ENCODE data around the gene GRIK1.

The GRIK1 gene

DNA sequence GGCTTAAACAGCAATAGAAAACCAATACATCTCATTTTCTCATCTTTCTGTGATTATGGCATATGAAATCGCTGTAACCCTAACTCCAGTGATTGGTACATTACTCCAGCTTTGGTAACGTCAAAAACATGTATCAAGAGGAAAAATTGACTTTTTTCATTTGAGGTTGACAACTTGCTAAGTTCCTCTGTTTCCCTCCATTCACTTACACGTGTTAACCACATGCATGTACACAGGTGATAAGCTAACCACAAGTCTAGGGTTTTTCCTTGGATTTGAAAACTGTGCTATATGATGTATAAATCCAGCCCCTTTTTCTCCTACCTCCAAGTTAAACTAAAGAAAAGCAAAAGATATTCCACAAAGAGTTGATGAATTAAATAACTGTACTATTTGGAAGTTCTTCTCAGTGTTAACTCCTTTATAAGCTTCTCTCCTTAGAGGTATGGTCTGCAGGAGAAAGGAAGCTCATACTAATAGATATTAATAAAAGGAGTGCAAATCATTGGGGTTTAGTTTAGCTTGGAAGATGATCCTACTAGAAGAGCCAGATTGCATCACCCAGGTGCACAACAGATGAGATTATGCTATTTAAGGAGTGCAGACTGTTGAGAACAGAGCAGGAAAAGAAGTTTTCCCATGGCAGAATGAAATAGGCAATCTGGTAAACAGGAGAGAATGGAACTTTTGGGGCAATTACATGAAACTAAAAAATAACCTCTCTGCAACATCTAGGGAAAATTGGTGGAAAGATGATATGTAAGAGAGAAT lies 277.9 kb downstream of the GRIK1 start:
- DNase-seq = no peak

DNA sequence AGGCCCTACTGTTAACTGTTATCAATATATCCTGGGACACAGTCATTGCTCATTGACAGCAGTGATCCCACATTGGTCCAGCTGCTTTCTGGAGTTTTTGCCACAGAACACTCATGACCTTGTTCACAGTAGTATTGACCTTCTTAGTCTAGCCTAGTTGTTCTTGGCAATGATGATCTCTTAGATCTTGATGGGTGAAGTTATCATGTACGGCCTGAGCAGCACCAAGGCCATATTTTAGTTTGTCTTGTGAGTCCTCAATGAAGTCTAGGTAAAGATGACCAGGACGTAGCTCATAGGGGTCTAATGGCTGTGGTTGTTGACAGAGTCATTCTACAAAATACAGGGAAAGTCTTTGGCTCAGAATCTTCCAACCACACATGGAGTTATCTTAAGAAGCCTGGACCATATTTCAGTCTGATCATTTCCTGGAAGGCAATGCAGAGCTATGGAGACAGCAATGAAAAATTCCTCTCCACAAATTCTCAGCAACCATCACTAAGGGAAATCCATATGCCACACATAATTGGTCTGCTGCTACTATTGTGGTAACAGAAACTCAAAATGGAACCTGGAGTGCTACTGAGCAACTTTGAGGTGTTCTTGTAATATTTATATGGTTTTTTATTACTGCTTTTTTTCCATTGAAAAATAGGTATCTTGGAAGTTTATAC lies 279.6 kb downstream of the GRIK1 start:
- no peak for DNase-seq

GRCh38 chr21:29658934-29659203 lies 280.9 kb downstream of the GRIK1 start:
- no peak for DNase-seq

DNA sequence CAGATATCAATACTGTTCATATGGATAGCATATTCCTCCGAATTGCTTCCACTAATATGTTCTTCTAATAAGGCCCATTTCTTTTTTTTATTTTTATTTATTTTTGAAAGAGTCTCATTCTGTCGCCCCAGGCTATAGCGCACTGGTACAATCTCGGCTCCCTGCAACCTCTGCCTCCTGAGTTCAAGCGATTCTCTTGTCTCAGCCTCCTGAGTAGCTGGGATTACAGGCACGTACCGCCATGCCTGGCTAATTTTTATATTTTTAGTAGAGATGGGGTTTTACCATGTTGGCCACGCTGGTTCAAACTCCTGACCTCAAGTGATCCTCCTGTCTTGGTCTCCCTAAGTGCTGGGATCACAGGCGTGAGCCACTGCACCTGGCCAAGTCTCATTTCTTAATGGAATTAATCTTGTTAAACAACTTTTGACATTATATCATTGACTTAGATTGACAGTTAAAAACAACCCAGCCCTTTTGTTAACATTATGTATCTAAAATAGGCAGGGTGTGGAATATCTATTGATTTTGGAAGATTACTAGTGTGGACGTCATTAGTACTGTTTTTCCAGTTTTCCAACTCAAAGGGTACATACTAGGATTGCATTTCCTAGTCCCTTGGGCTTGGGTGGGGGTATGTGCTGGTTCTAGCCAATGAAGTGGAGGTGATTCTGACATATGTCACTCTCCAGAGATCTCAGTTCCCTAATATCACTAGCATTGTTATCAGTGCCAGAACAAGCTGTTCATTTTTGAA lies 281.4 kb downstream of the GRIK1 start:
- DNase-seq = no peak

DNA sequence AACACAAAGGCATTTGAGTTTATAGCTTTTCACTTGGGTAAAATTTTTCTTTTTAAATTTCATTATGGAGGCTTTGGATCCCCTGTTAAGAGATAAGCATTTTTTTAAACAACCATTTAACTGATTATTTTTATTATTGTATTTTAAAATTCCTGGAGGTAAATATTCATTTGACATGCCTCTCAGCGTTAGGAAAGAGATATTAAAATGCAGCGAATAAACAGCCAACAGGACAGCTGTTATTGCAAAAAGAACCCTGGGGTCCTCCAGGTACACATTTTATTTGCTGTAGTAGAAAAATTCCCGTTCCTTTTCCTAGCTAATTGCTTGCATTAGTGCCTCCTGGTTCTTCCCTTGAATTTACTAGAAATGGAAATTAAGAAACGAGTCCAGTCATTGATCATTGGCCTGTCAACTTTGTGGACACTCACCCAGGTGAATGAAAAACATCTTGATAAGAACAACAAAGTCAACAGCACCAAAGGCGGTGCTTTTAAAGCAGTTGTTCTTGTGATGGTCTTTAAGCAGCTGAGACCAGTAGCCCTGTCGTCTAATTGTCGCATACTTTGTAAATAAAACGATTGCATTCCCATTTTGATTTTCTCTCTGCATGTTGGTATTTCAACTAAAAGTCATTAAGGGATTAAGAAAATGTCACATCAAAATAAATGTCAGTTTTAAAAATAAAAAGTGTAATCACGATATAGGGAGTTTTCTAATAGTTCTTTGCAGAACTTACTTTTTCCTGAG lies 282.4 kb downstream of the GRIK1 start:
- no peak for DNase-seq

DNA sequence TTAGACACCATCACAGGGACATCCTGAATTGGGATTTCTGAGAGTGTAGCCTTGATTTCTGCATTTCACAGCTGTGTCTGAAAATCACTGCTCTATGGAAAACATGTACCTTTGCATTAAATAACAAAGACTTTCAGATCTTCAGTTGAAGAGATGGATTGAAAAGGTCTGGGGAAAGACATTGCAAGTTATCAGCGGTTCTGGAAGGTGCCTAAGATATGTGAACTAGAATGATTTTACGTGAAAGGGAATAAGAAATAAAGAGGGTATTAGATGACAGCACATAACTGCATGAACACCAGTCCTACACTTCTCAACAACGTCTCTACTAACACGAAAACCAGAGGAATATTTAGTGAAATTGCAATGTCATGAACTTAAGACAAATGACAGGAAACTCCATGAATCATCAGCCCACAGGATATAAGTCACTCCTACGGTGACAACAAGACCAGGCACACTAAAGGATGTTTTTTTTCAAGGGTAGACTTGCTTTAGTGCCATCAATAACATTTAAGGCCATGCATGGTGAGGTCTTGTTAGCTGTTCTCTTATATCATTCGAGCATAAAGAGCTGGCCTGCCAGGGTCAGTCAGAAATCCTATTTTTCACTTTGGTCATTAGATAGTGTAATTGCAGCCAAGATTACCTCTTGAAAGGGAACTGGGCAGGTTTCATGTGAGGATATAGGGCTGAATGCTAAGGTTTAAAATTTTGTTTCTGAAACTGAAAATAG lies 283.1 kb downstream of the GRIK1 start:
- no peak for DNase-seq

- DNase-seq = no peak
Observed at GRCh38 chr21:29655577-29655976, 284.2 kb downstream of the GRIK1 start.

DNA sequence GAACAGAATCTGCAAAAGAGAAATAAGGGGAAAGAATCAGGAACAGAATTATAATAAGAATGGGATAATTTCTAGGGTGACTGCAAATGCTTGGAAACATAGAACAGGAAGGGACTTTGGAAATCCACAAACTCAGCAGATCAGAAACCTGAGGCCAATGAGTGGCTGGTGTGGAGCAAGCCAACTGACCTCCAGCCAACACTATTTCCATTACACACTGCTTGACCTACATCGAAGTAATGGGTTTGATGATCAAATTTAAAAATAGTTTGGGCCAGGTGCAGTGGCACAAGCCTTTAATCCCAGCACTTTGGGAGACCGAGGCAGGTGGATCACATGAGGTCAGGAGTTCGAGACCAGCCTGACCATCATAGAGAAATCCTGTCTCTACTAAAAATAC lies 284.9 kb downstream of the GRIK1 start:
- DNase-seq = no peak

- no peak for DNase-seq
Observed at GRCh38 chr21:29654203-29654602, 285.6 kb downstream of the GRIK1 start.

DNA sequence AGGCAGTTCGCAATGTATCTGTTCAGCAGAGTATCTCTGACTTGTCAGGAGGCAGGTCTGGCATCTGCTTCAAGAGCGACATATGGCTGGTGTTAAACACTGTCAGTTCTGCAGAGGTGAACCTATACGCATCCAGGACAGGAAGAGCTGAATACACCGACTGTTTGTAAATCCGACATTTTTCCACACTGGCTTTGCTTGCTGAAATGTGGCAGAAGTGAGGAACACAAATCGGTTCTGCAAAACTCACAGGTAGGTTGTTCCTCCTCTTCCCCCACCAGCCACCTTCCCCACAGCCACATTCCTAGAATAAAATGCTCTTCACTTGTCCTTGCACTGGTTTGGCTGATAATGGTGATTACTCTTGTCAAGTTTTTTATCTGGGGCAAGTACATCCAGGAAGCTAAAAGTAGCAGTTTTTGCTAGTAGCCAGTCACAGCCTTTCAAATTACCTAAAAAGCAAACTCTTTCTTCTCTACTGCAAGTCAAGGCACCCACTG lies 289.2 kb downstream of the GRIK1 start:
- DNase-seq = no peak

DNA sequence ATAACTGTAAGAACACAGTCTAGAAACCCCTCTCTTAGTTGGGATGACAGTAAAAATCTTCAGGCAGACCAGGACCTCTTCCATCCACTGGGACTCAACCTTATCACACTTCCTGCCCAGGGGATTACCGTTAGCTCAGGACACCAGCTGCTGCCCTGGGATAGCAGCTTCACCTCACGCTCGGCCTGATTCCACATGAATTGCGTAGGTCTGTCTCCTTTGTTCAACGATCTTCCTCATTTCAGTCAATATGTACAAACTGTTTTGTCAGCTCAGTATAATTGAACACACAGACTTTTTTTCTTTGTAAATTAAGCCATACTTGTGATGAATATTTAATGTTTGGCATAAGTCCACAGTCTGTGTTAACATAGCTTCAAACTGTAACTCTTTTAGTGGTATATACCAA lies 290.4 kb downstream of the GRIK1 start:
- no peak for DNase-seq

GRCh38 chr21:29648710-29649240 lies 291.0 kb downstream of the GRIK1 start:
- no peak for DNase-seq

DNA sequence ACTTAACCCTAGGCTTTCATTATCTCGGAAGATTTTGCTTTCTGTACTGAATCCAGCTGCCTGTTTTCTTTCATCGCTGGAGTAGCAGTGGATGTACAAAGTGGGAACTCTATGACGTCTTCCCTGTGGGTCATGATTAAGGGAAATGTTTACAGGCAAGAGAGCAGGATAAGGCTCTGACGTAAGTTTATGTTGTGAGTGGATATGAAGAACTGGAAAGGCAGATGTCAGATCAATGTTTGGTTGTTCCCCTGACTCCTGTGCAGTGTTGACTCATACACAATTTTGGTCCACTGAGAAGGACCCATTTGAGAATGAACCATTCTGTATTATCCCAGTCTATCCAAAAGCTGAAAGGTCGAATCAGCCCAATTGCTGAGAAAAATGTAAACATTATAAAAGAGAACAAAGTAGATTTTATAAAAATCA lies 292.4 kb downstream of the GRIK1 start:
- no peak for DNase-seq

- DNase-seq = no peak
Observed at GRCh38 chr21:29645666-29646553, 293.9 kb downstream of the GRIK1 start.

DNA sequence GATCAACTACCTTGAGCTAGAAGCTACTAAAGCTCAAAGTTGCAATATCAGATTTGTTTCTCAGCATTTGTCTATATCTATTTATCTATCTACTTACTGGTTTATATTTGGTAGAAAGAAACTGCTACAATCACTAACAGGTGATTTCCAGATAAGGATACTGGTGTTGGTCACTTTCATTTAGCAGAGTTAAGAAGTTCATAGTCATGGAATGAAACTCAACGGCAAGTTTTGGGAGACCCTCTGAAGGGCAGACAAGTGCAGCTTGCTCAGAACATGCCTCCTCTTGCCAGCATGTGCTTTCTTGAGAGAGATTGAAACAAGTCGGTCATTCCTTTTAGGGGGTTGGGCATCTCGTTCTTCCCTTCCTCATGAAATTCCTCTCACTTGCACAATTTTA lies 296.5 kb downstream of the GRIK1 start:
- no peak for DNase-seq

DNA sequence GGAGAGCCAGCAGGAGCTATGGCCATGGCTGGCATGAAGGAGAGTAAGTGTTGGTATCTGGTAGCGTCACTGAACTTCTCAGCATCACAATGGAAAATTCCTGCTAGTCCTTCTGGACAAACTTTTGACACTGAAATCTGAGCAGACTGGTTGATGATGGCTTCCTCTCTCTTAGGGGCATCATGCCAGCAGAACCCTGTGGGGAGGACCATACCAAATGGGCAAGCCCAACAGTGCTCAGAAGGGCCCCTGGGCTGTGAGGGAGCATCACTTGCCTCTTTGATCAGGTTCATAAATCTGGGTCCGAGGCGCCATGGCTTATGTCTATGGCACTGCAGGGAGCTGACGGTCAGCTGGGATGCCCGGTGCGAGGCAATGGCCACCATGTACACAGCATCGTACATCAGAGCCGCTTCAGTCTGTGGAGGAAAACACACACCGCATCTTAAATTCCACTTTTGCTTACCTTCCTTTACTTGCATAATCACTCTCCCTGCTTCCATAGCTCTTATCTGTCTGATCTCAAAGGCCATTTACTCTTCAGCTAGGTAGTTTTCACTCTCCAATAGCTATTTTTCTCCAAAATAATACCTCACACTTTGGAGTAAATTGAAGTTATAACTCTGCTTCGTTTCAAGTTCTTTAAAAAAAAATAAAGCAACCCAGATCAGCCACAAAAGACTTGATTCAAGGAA lies 297.1 kb downstream of the GRIK1 start:
- no peak for DNase-seq

- DNase-seq = no peak
Observed at GRCh38 chr21:29641635-29642550, 297.9 kb downstream of the GRIK1 start.

DNA sequence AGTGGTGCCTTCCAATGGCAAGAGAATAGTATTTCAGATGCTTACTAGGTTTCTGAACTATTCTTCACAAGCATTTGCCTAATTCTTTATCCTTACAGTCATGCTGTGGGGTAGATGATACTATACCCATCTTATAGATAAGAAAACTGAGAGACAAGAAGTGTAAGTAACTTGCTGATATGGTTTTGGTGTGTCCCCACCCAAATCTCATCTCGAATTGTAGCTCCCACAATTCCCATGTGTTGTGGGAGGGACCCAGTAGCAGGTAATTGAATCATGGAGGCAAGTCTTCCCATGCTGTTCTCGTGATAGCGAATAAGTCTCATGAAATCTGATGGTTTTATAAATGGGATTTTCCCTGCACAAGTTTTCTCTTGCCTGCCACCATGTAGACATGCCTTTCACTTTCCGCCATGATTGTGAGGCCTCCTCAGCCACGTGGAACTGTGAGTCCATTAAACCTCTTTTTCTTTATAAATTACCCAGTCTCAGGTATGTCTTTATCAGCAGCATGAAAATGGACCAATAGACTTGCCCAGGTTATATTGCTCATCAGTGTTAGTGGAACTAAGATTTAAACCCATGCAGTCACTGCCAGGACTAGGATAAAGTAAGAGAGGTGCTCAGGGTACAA lies 298.7 kb downstream of the GRIK1 start:
- DNase-seq = no peak

DNA sequence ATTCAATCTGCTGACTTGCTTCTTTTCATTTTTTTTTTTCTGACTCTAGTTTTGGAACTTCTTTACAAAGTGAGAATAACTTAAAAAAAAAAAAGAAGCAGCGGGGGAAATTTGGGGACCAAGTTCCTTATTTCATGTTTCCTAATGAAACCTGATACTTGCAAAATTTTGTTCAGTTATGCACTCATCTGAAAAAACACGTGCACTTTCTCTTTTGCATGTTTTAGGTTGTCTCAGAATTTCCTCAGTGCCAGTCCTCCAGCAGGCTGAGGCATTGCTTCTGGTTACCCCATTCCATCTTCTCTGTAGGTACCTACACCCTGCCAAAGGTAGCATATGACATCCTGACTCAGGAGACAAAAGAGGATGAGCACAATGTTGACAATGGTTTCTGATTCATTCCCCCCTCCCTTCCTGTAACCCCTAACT lies 299.7 kb downstream of the GRIK1 start:
- DNase-seq = no peak
